ENCODE data around the gene BCL11B. TPM values are rescaled to one million over a fixed set of nuclear protein-coding genes. Genes with fewer than 3 reads are reported as not detected.

BCL11B gene
- total and polyA plus RNA-seq, 5 donors from 2014 or later: 5.3 to 210 (median 5.6) TPM

DNA sequence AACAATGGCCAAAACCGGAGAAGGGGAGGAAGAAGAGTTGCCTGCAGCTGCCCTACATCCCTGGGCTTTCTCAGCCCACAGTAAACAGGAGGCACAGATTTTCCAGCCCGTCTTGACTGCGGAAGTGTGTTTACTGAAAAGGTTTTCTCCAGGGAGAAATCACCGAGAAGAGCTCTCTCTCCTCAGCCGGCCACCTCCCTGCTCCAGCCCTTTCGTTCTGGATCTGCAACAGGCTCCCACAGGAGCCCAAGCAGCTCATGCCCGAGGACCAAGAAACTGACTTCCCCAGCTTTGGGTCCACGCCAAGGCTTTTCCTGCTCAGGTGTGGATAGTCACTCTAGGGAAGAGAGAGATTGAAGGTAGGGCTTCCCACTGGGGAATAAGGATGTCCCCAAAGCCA lies 61.7 kb downstream of the BCL11B start:
- Histone ChIP-seq H3K4me3 (ENCODE audit: low read depth, low read length) (peak overlapping the region; percentile 61), H3K27ac (ENCODE audit: insufficient read depth, low read length, poor library complexity, severe bottlenecking) (peak overlapping the region; percentile 75), H3K4me1 (ENCODE audit: control insufficient read depth, insufficient read depth, low read length, poor library complexity, severe bottlenecking) (peaks cover 100% of the 10 kb centered on the region), H3K27me3 (ENCODE audit: control insufficient read depth, insufficient read depth, low read length) (no peaks in the 10 kb centered on the region), H3K36me3 (ENCODE audit: control insufficient read depth, insufficient read depth, low read length) (peaks cover 42% of the 10 kb centered on the region), H3K9me3 (ENCODE audit: control insufficient read depth in 2 of 2, low read length in 2 of 2) (no peaks in the 10 kb centered on the region)
- Mint-ChIP-seq H3K9me3 (peaks cover 0 to 1% (median 0%) of the 10 kb centered on the region in 7 donors), H3K4me3 (peak overlapping the region in 3 of 4 donors; percentile 62 to 83 (median 79)), H3K36me3 (peaks cover 42% of the 10 kb centered on the region), H3K27ac (peak overlapping the region; percentile 91 to 96 (median 92)), H3K27me3 (no peaks in the 10 kb centered on the region), H3K4me1 (peaks cover 31 to 99% (median 87%) of the 10 kb centered on the region in 4 donors)
- DNase-seq (no peak), ATAC-seq (ENCODE audit: low read depth in 2 of 2) (no peak)

DNA sequence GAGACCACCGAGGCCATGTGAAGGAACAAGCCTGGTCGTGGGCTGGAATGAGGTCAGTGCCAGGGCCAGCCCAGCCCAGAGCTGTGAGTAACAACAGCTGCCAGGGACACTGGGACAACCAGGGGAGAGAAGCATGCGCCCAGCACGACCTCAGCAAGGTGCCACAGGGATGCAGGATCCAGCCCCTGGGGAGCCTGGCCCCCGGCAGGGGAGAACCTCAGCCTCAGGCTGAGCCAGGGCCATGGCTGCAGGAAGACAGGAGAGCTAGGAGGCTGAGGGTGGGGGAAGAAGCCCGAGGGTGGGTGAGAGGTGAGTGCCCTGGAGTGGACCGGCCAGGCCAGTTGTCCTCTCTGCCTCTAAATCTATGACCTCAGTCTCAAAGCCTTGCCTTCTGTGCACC lies 62.6 kb downstream of the BCL11B start:
- Mint-ChIP-seq H3K4me3 (peak overlapping the region; percentile 62 to 84 (median 80)), H3K36me3 (peaks cover 51% of the 10 kb centered on the region)

DNA sequence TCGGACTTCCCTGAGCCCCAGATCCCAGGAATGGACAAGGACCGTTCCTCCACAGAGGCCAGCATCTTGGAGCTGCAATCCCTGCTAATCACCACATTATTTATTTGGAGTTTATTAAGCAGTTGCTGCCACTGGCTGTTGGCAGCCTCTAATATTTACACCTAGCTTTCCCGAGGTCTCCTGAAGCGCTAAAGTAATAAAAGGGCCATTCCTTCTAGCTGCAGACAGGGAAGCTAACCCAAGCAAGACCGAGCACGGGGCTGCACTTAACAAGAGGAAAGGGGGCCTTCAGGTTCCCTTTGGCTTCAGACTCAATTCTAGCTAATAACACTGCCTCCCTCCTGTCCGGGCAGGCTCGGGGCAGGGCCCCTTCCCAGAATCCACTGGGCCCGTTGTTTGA lies 63.7 kb downstream of the BCL11B start:
- Histone ChIP-seq H3K36me3 (ENCODE audit: control insufficient read depth, insufficient read depth, low read length) (peaks cover 56% of the 10 kb centered on the region), H3K4me3 (ENCODE audit: low read depth, low read length) (peak overlapping the region; percentile 44), H3K27me3 (ENCODE audit: control insufficient read depth, insufficient read depth, low read length) (no peaks in the 10 kb centered on the region), H3K4me1 (ENCODE audit: control insufficient read depth, insufficient read depth, low read length, poor library complexity, severe bottlenecking) (peaks cover 100% of the 10 kb centered on the region), H3K9me3 (ENCODE audit: control insufficient read depth in 2 of 2, low read length in 2 of 2) (no peaks in the 10 kb centered on the region), H3K27ac (ENCODE audit: insufficient read depth, low read length, poor library complexity, severe bottlenecking) (peak overlapping the region; percentile 75)
- DNase-seq (no peak), ATAC-seq (ENCODE audit: low read depth in 2 of 2) (no peak)
- Mint-ChIP-seq H3K36me3 (peaks cover 53% of the 10 kb centered on the region), H3K27me3 (no peaks in the 10 kb centered on the region), H3K4me3 (peak overlapping the region in 3 of 4 donors; percentile 62 to 84 (median 78)), H3K27ac (peak overlapping the region; percentile 92 to 96 (median 95)), H3K4me1 (peaks cover 36 to 100% (median 89%) of the 10 kb centered on the region in 4 donors), H3K9me3 (peaks cover 0 to 1% (median 0%) of the 10 kb centered on the region in 7 donors)

More for the DNA sequence above, 62.6 kb downstream of the BCL11B start:
- H3K9me3 ChIP-seq (ENCODE audit: control insufficient read depth in 2 of 2, low read length in 2 of 2): no peaks in the 10 kb centered on the region
- H3K27me3 ChIP-seq (ENCODE audit: control insufficient read depth, insufficient read depth, low read length): no peaks in the 10 kb centered on the region
- peaks cover 100% of the 10 kb centered on the region for H3K4me1 ChIP-seq (ENCODE audit: control insufficient read depth, insufficient read depth, low read length, poor library complexity, severe bottlenecking)
- peaks cover 51% of the 10 kb centered on the region for H3K36me3 ChIP-seq (ENCODE audit: control insufficient read depth, insufficient read depth, low read length)
- ATAC-seq (ENCODE audit: low read depth in 2 of 2) (no peak), DNase-seq (no peak)
- no peaks in the 10 kb centered on the region for H3K27me3 Mint-ChIP-seq
- H3K4me1 Mint-ChIP-seq: peaks cover 37 to 100% (median 90%) of the 10 kb centered on the region in 4 donors
- H3K27ac Mint-ChIP-seq: peak overlapping the region; percentile 92 to 96 (median 95)
- H3K9me3 Mint-ChIP-seq: peaks cover 0 to 1% (median 0%) of the 10 kb centered on the region in 7 donors
- H3K4me3 ChIP-seq (ENCODE audit: low read depth, low read length): peak overlapping the region; percentile 61
- peak overlapping the region; percentile 75 for H3K27ac ChIP-seq (ENCODE audit: insufficient read depth, low read length, poor library complexity, severe bottlenecking)

DNA sequence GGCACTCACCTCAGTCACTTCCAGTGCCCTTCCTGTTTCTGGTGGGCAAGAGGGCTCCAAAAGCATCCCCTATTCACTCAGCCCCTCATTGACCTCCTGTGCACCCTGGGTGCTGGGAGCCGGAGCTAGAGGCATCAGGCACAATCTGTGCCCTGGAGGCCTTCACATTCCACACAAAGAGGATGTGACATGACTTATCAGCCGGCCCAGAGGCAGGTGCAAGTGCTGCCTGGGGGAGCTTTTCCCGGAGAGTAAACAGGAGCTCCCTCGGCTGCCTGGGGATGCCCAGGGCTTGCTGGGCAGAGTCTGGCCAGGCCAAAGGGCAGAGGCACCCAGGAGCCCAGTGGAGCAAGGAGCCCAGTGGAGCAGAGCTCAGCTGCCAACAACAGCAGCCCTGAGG lies 64.5 kb downstream of the BCL11B start:
- Mint-ChIP-seq H3K4me1 (peaks cover 29 to 100% (median 89%) of the 10 kb centered on the region in 4 donors), H3K27me3 (no peaks in the 10 kb centered on the region), H3K4me3 (peak overlapping the region; percentile 51 to 84 (median 74)), H3K27ac (peak overlapping the region; percentile 95 to 97 (median 96)), H3K36me3 (peaks cover 52% of the 10 kb centered on the region), H3K9me3 (peaks cover 0 to 1% (median 0%) of the 10 kb centered on the region in 7 donors)
- no peaks in the 10 kb centered on the region for H3K27me3 ChIP-seq (ENCODE audit: control insufficient read depth, insufficient read depth, low read length)
- peaks cover 58% of the 10 kb centered on the region for H3K36me3 ChIP-seq (ENCODE audit: control insufficient read depth, insufficient read depth, low read length)
- H3K27ac ChIP-seq (ENCODE audit: insufficient read depth, low read length, poor library complexity, severe bottlenecking): peak overlapping the region; percentile 75
- no peak for DNase-seq
- ATAC-seq (ENCODE audit: low read depth in 2 of 2): no peak
- peaks cover 100% of the 10 kb centered on the region for H3K4me1 ChIP-seq (ENCODE audit: control insufficient read depth, insufficient read depth, low read length, poor library complexity, severe bottlenecking)
- H3K9me3 ChIP-seq (ENCODE audit: control insufficient read depth in 2 of 2, low read length in 2 of 2): no peaks in the 10 kb centered on the region
- no peak overlapping the region for H3K4me3 ChIP-seq (ENCODE audit: low read depth, low read length)

DNA sequence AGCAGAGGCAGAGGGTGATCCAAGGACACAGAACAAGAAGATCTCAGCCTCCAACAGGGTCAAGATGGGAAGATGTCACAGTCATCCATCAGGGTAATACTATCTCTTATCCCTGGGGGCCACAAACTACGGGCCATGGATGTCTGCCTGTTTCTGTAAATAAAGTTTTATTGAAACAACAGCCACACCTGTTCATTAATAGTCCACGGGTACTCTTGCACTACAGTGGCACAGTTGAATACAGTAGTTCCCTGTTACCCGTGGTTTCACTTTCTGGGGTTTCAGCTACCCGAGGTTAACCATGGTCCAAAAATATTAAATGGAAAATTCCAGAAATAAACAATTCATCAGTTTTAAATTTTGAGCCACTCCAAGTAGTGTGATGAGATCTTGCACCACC lies 65.9 kb downstream of the BCL11B start:
- peaks cover 40% of the 10 kb centered on the region for H3K36me3 Mint-ChIP-seq
- no peaks in the 10 kb centered on the region for H3K27me3 ChIP-seq (ENCODE audit: control insufficient read depth, insufficient read depth, low read length)
- peak overlapping the region; percentile 75 for H3K27ac ChIP-seq (ENCODE audit: insufficient read depth, low read length, poor library complexity, severe bottlenecking)
- H3K4me1 Mint-ChIP-seq: peaks cover 21 to 100% (median 86%) of the 10 kb centered on the region in 4 donors
- no peaks in the 10 kb centered on the region for H3K27me3 Mint-ChIP-seq
- DNase-seq (no peak), ATAC-seq (ENCODE audit: low read depth in 2 of 2) (peak in 1 of 2 donors; percentile 23)
- H3K4me1 ChIP-seq (ENCODE audit: control insufficient read depth, insufficient read depth, low read length, poor library complexity, severe bottlenecking): peaks cover 100% of the 10 kb centered on the region
- peaks cover 0 to 3% (median 0%) of the 10 kb centered on the region in 7 donors for H3K9me3 Mint-ChIP-seq
- H3K27ac Mint-ChIP-seq: peak overlapping the region; percentile 95 to 97 (median 96)
- no peaks in the 10 kb centered on the region for H3K9me3 ChIP-seq (ENCODE audit: control insufficient read depth in 2 of 2, low read length in 2 of 2)
- peak overlapping the region; percentile 66 for H3K4me3 ChIP-seq (ENCODE audit: low read depth, low read length)
- H3K36me3 ChIP-seq (ENCODE audit: control insufficient read depth, insufficient read depth, low read length): peaks cover 58% of the 10 kb centered on the region
- peak overlapping the region; percentile 51 to 84 (median 74) for H3K4me3 Mint-ChIP-seq

DNA sequence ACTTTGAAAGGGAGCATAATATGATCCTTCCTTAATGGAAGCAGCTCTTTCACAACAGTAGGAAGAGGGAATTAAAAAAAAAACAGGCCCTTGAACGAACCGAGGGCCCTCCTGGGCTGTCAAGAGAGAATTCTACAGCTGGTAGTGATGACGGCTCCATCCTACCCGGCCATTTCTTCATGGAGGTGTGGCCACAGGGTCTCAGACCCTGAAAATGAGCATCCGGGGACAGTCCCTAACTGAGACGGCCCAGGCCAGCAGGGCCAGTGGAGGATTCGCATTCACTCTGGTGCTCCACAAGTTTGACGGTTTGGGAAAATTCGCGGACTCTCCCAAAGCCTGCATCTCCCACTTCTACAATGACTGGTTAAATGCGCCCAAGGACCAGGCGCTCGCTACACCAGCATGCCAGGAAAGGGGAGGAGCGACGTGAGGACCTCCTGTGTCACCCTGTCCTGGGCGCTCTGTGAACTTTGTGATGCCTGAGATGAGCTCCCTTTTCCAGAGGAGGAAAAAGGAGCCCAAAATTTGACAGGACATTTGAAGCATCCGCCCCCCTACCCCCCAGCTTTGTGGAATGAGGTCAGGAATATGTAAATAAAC lies 66.8 kb downstream of the BCL11B start:
- no peak for DNase-seq
- Mint-ChIP-seq H3K9me3 (peaks cover 0 to 3% (median 0%) of the 10 kb centered on the region in 7 donors), H3K27me3 (no peaks in the 10 kb centered on the region), H3K36me3 (peaks cover 40% of the 10 kb centered on the region), H3K27ac (peak overlapping the region; percentile 95 to 97 (median 96)), H3K4me3 (peak overlapping the region; percentile 51 to 84 (median 74)), H3K4me1 (peaks cover 21 to 100% (median 82%) of the 10 kb centered on the region in 4 donors)
- no peak for ATAC-seq (ENCODE audit: low read depth in 2 of 2)
- Histone ChIP-seq H3K4me1 (ENCODE audit: control insufficient read depth, insufficient read depth, low read length, poor library complexity, severe bottlenecking) (peaks cover 100% of the 10 kb centered on the region), H3K27me3 (ENCODE audit: control insufficient read depth, insufficient read depth, low read length) (no peaks in the 10 kb centered on the region), H3K4me3 (ENCODE audit: low read depth, low read length) (peak overlapping the region; percentile 66), H3K9me3 (ENCODE audit: control insufficient read depth in 2 of 2, low read length in 2 of 2) (no peaks in the 10 kb centered on the region), H3K27ac (ENCODE audit: insufficient read depth, low read length, poor library complexity, severe bottlenecking) (peak overlapping the region; percentile 75), H3K36me3 (ENCODE audit: control insufficient read depth, insufficient read depth, low read length) (peaks cover 62% of the 10 kb centered on the region)

DNA sequence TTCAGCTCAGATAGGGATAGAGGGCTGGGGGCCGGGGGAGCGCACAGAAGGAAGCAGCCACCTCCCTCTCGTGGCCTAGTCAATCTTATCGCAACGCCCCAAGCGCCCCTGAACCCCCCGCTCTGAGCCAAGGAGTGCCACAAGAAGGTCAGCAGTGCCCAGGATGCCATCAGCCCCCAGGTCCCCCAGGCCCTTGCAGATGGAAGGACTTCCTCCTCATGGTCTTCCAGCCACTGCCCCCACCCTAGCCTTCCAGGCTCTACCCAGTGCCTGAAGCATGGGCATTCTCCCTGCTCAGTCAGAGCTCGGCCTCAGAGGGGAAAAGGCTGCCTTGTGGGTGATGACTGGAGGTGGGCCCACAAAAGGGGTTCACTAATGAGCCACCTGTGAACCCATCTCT lies 68.2 kb downstream of the BCL11B start:
- no peaks in the 10 kb centered on the region for H3K9me3 ChIP-seq (ENCODE audit: control insufficient read depth in 2 of 2, low read length in 2 of 2)
- H3K36me3 Mint-ChIP-seq: peaks cover 47% of the 10 kb centered on the region
- peaks cover 0 to 3% (median 0%) of the 10 kb centered on the region in 7 donors for H3K9me3 Mint-ChIP-seq
- H3K4me3 ChIP-seq (ENCODE audit: low read depth, low read length): no peak overlapping the region
- no peaks in the 10 kb centered on the region for H3K27me3 Mint-ChIP-seq
- peaks cover 33 to 100% (median 82%) of the 10 kb centered on the region in 4 donors for H3K4me1 Mint-ChIP-seq
- peaks cover 68% of the 10 kb centered on the region for H3K36me3 ChIP-seq (ENCODE audit: control insufficient read depth, insufficient read depth, low read length)
- H3K4me3 Mint-ChIP-seq: peak overlapping the region in 3 of 4 donors; percentile 51 to 83 (median 75)
- ATAC-seq (ENCODE audit: low read depth in 2 of 2): no peak
- DNase-seq: no peak
- H3K4me1 ChIP-seq (ENCODE audit: control insufficient read depth, insufficient read depth, low read length, poor library complexity, severe bottlenecking): peaks cover 100% of the 10 kb centered on the region
- H3K27ac ChIP-seq (ENCODE audit: insufficient read depth, low read length, poor library complexity, severe bottlenecking): peak overlapping the region; percentile 75
- H3K27me3 ChIP-seq (ENCODE audit: control insufficient read depth, insufficient read depth, low read length): no peaks in the 10 kb centered on the region
- H3K27ac Mint-ChIP-seq: peak overlapping the region; percentile 69 to 95 (median 92)
